HCT116 (cell line): ENCODE results near the gene EIF6. TPM values are rescaled to one million over a fixed set of nuclear protein-coding genes. Genes with fewer than 3 reads are reported as not detected.

Experiments used
- ATAC-seq: fragments of 200-7000 bp; cut with Tn5 transposase; 2 replicates; pipeline ENCODE4 v1.9.1; 2020; ENCODE audit warnings: mild to moderate bottlenecking, moderate library complexity
- BruUV-seq: library from RNA; stranded (reverse); fragments of 400-500 nt; replicated peaks from 2 replicates; lab custom pipeline; 2021; lab: Mats Ljungman, UMichigan
- CTCF ChIA-PET: fragments of 300-600 bp; sonication (Branson Sonifier 250); formaldehyde crosslinking; loops from one replicate; lab custom pipeline; 2021; ENCODE audit warnings: antibody characterized with exemption; lab: Charles Lee
- POLR2A ChIA-PET: fragments of 300-600, 350-600 bp; sonication (Branson Sonifier 250); formaldehyde crosslinking; loops from one replicate; lab custom pipeline; 2021; ENCODE audit warnings: antibody characterized with exemption; lab: Charles Lee
- RAD21 ChIA-PET, 2 experiments: fragments of 300-600 bp; sonication (Branson Sonifier 250); formaldehyde crosslinking; loops; one replicate each; lab custom pipeline; 2023; ENCODE audit warnings: low total read pairs in 2 of 2; ENCODE audit not compliant: uncharacterized antibody in 2 of 2, unreplicated experiment in 2 of 2, low non-redundant PET in 1 of 2; lab: Charles Lee
- DNase-seq: peaks from one replicate; pipeline ENCODE4 v3.0.0-alpha.2; 2010; ENCODE audit warnings: low read depth, low spot score
- H2AFZ ChIP-seq: fragments of 200-600 bp; shearing (Covaris generic), sonication (generic); 2 replicates; pipeline ENCODE4 v1.6.1; 2017; ENCODE audit warnings: low read depth, mixed run types, mixed read lengths, antibody characterized with exemption, low read length; ENCODE audit not compliant: poor library complexity, severe bottlenecking
- H3K27ac ChIP-seq: 2 replicates; pipeline ENCODE4 v1.5.1; 2012; ENCODE audit warnings: low read depth, low read length
- H3K27me3 ChIP-seq: fragments of 200-600 bp; sonication (generic); 2 replicates; pipeline ENCODE4 v1.6.1; 2016; ENCODE audit warnings: mixed run types, low read length, mixed read lengths; ENCODE audit not compliant: insufficient read depth
- H3K36me3 ChIP-seq, 2 experiments: fragments of 200-500 bp in 1 of 2; fragments of 200-600 bp in 1 of 2; sonication (Bioruptor generic) in 1 of 2; sonication (generic) in 1 of 2; 2 replicates each; pipeline versions ENCODE4 v1.5.1 to v1.6.1; 2014 to 2016; ENCODE audit warnings: low read length in 2 of 2, inconsistent platforms in 1 of 2, mixed read lengths in 1 of 2, mixed run types in 1 of 2; ENCODE audit not compliant: insufficient read depth in 2 of 2, control insufficient read depth in 1 of 2
- H3K4me1 ChIP-seq, 2 experiments: fragments of 200-600 bp in 1 of 2; sonication (generic) in 1 of 2; 2 replicates each; pipeline versions ENCODE4 v1.5.1 to v1.6.1; 2012 to 2017; ENCODE audit warnings: low read length in 2 of 2, inconsistent platforms in 1 of 2, mild to moderate bottlenecking in 1 of 2, mixed read lengths in 1 of 2, mixed run types in 1 of 2, moderate library complexity in 1 of 2; ENCODE audit not compliant: insufficient read depth in 2 of 2, control insufficient read depth in 1 of 2
- H3K4me2 ChIP-seq: fragments of 200-600 bp; sonication (generic); 2 replicates; pipeline ENCODE4 v1.6.1; 2017; ENCODE audit warnings: mixed run types, low read length, mixed read lengths
- H3K4me3 ChIP-seq, 2 experiments: fragments of 200-600 bp in 1 of 2; sonication (generic) in 1 of 2; replicated peaks in 1 of 2; 2 replicates each; pipeline ENCODE4 v1.5.1; 2011 to 2016; ENCODE audit warnings: low read length in 2 of 2, control low read depth in 1 of 2, low read depth in 1 of 2, mild to moderate bottlenecking in 1 of 2, mixed read lengths in 1 of 2, mixed run types in 1 of 2
- H3K79me2 ChIP-seq: fragments of 200-600 bp; sonication (generic); 2 replicates; pipeline ENCODE4 v1.6.1; 2017; ENCODE audit warnings: mild to moderate bottlenecking, mixed run types, low read length, moderate library complexity, mixed read lengths; ENCODE audit not compliant: insufficient read depth
- H3K9ac ChIP-seq: fragments of 200-600 bp; sonication (generic); 2 replicates; pipeline ENCODE4 v1.6.1; 2016; ENCODE audit warnings: low read length, mixed read lengths
- H3K9me2 ChIP-seq: fragments of 200-600 bp; sonication (generic), shearing (Covaris generic); 2 replicates; pipeline ENCODE4 v1.6.1; 2017; ENCODE audit warnings: mixed run types, mild to moderate bottlenecking, moderate library complexity; ENCODE audit not compliant: insufficient read depth
- H3K9me3 ChIP-seq, 2 experiments: fragments of 200-500 bp in 1 of 2; fragments of 200-600 bp in 1 of 2; sonication (Bioruptor generic) in 1 of 2; sonication (generic) in 1 of 2; 2 replicates each; pipeline ENCODE4 v1.6.1; 2014 to 2017; ENCODE audit warnings: low read length in 2 of 2, mixed read lengths in 2 of 2, inconsistent platforms in 1 of 2, low read depth in 1 of 2, mild to moderate bottlenecking in 1 of 2, mixed run types in 1 of 2, moderate library complexity in 1 of 2; ENCODE audit not compliant: control insufficient read depth in 1 of 2, insufficient read depth in 1 of 2
- H4K20me1 ChIP-seq: fragments of 200-600 bp; sonication (generic), shearing (Covaris generic); 2 replicates; pipeline ENCODE4 v1.6.1; 2017; ENCODE audit warnings: mixed run types, mild to moderate bottlenecking, moderate library complexity; ENCODE audit not compliant: insufficient read depth
- ATF3 ChIP-seq: IDR thresholded peaks from 2 replicates; pipeline ENCODE4 v1.6.1; 2012
- CBX3 ChIP-seq: IDR thresholded peaks from 2 replicates; pipeline ENCODE4 v1.6.1; 2012; ENCODE audit warnings: low read depth
- CEBPB ChIP-seq: IDR thresholded peaks from 2 replicates; pipeline ENCODE4 v1.6.1; 2012; ENCODE audit warnings: low read depth
- EZH2phosphoT487 ChIP-seq: fragments of 200-600 bp; IDR thresholded peaks from 2 replicates; pipeline ENCODE4 v1.6.1; 2018; ENCODE audit warnings: antibody characterized with exemption, borderline replicate concordance
- FOSL1 ChIP-seq: IDR thresholded peaks from 2 replicates; pipeline ENCODE4 v1.6.1; 2012; ENCODE audit warnings: low read depth
- JUND ChIP-seq: IDR thresholded peaks from 2 replicates; pipeline ENCODE4 v1.6.1; 2012
- POLR2AphosphoS5 ChIP-seq: IDR thresholded peaks from 2 replicates; pipeline ENCODE4 v1.6.1; 2011; ENCODE audit warnings: mild to moderate bottlenecking, low read depth, low read length, moderate library complexity
- RAD21 ChIP-seq: IDR thresholded peaks from 2 replicates; pipeline ENCODE4 v1.6.1; 2012; ENCODE audit warnings: low read depth, mild to moderate bottlenecking
- SIN3A ChIP-seq: IDR thresholded peaks from 2 replicates; pipeline ENCODE4 v1.6.1; 2012; ENCODE audit warnings: low read depth
- SRF ChIP-seq: IDR thresholded peaks from 2 replicates; pipeline ENCODE4 v1.6.1; 2012; ENCODE audit warnings: low read depth
- TCF7L2 ChIP-seq: IDR thresholded peaks from 2 replicates; pipeline ENCODE4 v1.7.0; 2011; ENCODE audit warnings: borderline replicate concordance, inconsistent platforms; ENCODE audit not compliant: insufficient read depth, insufficient read length; ENCODE audit errors: extremely low read depth
- ZBTB33 ChIP-seq: IDR thresholded peaks from 2 replicates; pipeline ENCODE4 v1.6.1; 2011; ENCODE audit warnings: mild to moderate bottlenecking, low read length, moderate library complexity; ENCODE audit not compliant: insufficient replicate concordance; ENCODE audit errors: extremely low read depth
- intact Hi-C: fragments of 100-400 bp; cut with micrococcal nuclease; formaldehyde crosslinking; loops from 2 replicates; pipeline ENCODE4 v1.10.0; 2022
- total RNA-seq: library from RNA; stranded (reverse); gene quantifications from one replicate; pipeline ENCODE4 v1.2.1, GENCODE V29; 2021; ENCODE audit not compliant: unreplicated experiment

The EIF6 gene
- total RNA-seq, 1 experiment from 2014 or later = 209 TPM

- Histone ChIP-seq H3K79me2 (no peaks in the 10 kb centered on the region), H3K36me3 (no peaks in the 10 kb centered on the region), H4K20me1 (no peaks in the 10 kb centered on the region), H3K4me3 (no peak overlapping the region), H3K9me2 (no peaks in the 10 kb centered on the region), H3K27ac (no peak overlapping the region), H3K4me2 (no peak overlapping the region), H3K9ac (no peak overlapping the region), H3K27me3 (no peaks in the 10 kb centered on the region), H2AFZ (no peak overlapping the region), H3K4me1 (peaks cover 0 to 3% of the 10 kb centered on the region in 2 experiments; a peak in 1 of 4 replicates), H3K9me3 (no peaks in the 10 kb centered on the region)
- no peak for DNase-seq
- TF ChIP-seq RAD21 = no peak
- no peak for TF ChIP-seq POLR2AphosphoS5
- TF ChIP-seq SRF = no peak
- TF ChIP-seq EZH2phosphoT487 = no peak
- intact Hi-C loops = no loop called here
- ChIA-PET RAD21 (no interaction called here), POLR2A (no interaction called here), CTCF (no interaction called here)
- ATAC-seq = no peak
- no TSS peak for BruUV-seq
Observed at GRCh38 chr20:35252037-35252461, 32.5 kb downstream of the EIF6 start.

GRCh38 chr20:35251613-35251940, 33.0 kb downstream of the EIF6 start:
- RAD21 ChIA-PET = interaction anchor here in 1 of 2 experiments (0.6 kb wide), 1 partner anchor 278 kb away, joined by 3 read pairs; no protein-coding TSS in a partner anchor
- no peak overlapping the region for H2AFZ ChIP-seq
- DNase-seq = no peak
- TF ChIP-seq ATF3 (no peak), CEBPB (no peak), JUND (no peak), SIN3A (no peak), TCF7L2 (no peak), FOSL1 (no peak), CBX3 (no peak), POLR2AphosphoS5 (no peak), ZBTB33 (no peak)
- TF ChIP-seq, all 23 proteins: peak for 0
- Histone ChIP-seq H3K4me1 (peaks cover 0 to 3% of the 10 kb centered on the region in 2 experiments; a peak in 1 of 4 replicates), H3K4me2 (no peak overlapping the region), H3K9me2 (no peaks in the 10 kb centered on the region), H4K20me1 (no peaks in the 10 kb centered on the region), H3K4me3 (no peak overlapping the region), H3K9me3 (no peaks in the 10 kb centered on the region), H3K36me3 (no peaks in the 10 kb centered on the region), H3K79me2 (no peaks in the 10 kb centered on the region), H3K9ac (no peak overlapping the region), H3K27me3 (no peaks in the 10 kb centered on the region), H3K27ac (no peak overlapping the region)
- CTCF ChIA-PET = no interaction called here
- POLR2A ChIA-PET = no interaction called here
- BruUV-seq = no TSS peak
- intact Hi-C loops = no loop called here
- ATAC-seq = no peak
